DND-41 (cell line): Measurements from ENCODE around the gene SUCLG2.

ENCODE experiments used
- ATAC-seq: fragments of 200-7000 bp; cut with Tn5 transposase; 3 replicates; pipeline ENCODE4 v1.9.1; 2021; ENCODE audit warnings: low read depth; ENCODE audit not compliant: insufficient read depth
- DNase-seq: peaks from one replicate; pipeline ENCODE4 v3.0.0-alpha.2; 2020
- H2AFZ ChIP-seq: 2 replicates; pipeline ENCODE4 v1.6.0; 2012; ENCODE audit warnings: low read depth, low read length
- H3K27ac ChIP-seq: 2 replicates; pipeline ENCODE4 v1.5.1; 2012; ENCODE audit warnings: low read length, inconsistent platforms
- H3K27me3 ChIP-seq: fragments of 200-600 bp; sonication (generic); 2 replicates; pipeline ENCODE4 v1.6.0; 2012; ENCODE audit warnings: low read length, mild to moderate bottlenecking, inconsistent platforms; ENCODE audit not compliant: insufficient read depth, poor library complexity
- H3K36me3 ChIP-seq: 2 replicates; pipeline ENCODE4 v1.5.1; 2012; ENCODE audit warnings: low read length, inconsistent platforms; ENCODE audit not compliant: insufficient read depth
- H3K4me1 ChIP-seq: 2 replicates; pipeline ENCODE4 v1.5.1; 2012; ENCODE audit warnings: mild to moderate bottlenecking, low read length; ENCODE audit not compliant: insufficient read depth
- H3K4me2 ChIP-seq: 2 replicates; pipeline ENCODE4 v1.6.0; 2012; ENCODE audit warnings: mild to moderate bottlenecking, moderate library complexity, low read length, inconsistent platforms; ENCODE audit not compliant: insufficient read depth
- H3K4me3 ChIP-seq, 2 experiments: fragments of 200-600 bp in 1 of 2; shearing (Covaris generic) in 1 of 2; 2 replicates each; pipeline ENCODE4 v1.5.1; 2012 to 2016; ENCODE audit warnings: inconsistent platforms in 2 of 2, low read length in 2 of 2, mild to moderate bottlenecking in 2 of 2, low read depth in 1 of 2, moderate library complexity in 1 of 2
- H3K79me2 ChIP-seq: 2 replicates; pipeline ENCODE4 v1.6.0; 2012; ENCODE audit warnings: low read length, inconsistent platforms; ENCODE audit not compliant: insufficient read depth
- H3K9ac ChIP-seq: 2 replicates; pipeline ENCODE4 v1.6.0; 2012; ENCODE audit warnings: low read depth, mild to moderate bottlenecking, inconsistent platforms, low read length, moderate library complexity
- H3K9me3 ChIP-seq: 2 replicates; pipeline ENCODE4 v1.5.1; 2012; ENCODE audit warnings: low read length, moderate library complexity, mild to moderate bottlenecking, inconsistent platforms; ENCODE audit not compliant: insufficient read depth, severe bottlenecking
- H4K20me1 ChIP-seq: 2 replicates; pipeline ENCODE4 v1.6.0; 2012; ENCODE audit warnings: low read length; ENCODE audit not compliant: insufficient read depth
- EZH2 ChIP-seq: IDR thresholded peaks from 3 replicates; pipeline ENCODE4 v1.6.1; 2012; ENCODE audit warnings: borderline replicate concordance, low read depth, mild to moderate bottlenecking, moderate library complexity, low read length, inconsistent platforms; ENCODE audit not compliant: severe bottlenecking
- TF ChIP-seq, protein P1 (sequence below): IDR thresholded peaks from 2 replicates; pipeline ENCODE4 v1.5.1; 2012; ENCODE audit warnings: borderline replicate concordance, low read length, moderate library complexity, mild to moderate bottlenecking; ENCODE audit not compliant: poor library complexity, severe bottlenecking; ENCODE audit errors: extremely low read depth

The SUCLG2 gene

GRCh38 chr3:67382536-67382935 is 271.9 kb downstream of the SUCLG2 start:
- H3K9me3 ChIP-seq, result no peaks in the 10 kb centered on the region
- no peak overlapping the region for H3K4me3 ChIP-seq
- no peak overlapping the region for H2AFZ ChIP-seq
- no peaks in the 10 kb centered on the region for H4K20me1 ChIP-seq
- H3K36me3 ChIP-seq, result no peaks in the 10 kb centered on the region
- no peaks in the 10 kb centered on the region for H3K79me2 ChIP-seq
- no peak for TF ChIP-seq EZH2
- H3K27me3 ChIP-seq, result no peaks in the 10 kb centered on the region
- H3K27ac ChIP-seq, result no peak overlapping the region
- no peak for ATAC-seq
- no peak for DNase-seq
- H3K9ac ChIP-seq, result no peak overlapping the region
- no peaks in the 10 kb centered on the region for H3K4me1 ChIP-seq
- H3K4me2 ChIP-seq, result no peak overlapping the region

DNA sequence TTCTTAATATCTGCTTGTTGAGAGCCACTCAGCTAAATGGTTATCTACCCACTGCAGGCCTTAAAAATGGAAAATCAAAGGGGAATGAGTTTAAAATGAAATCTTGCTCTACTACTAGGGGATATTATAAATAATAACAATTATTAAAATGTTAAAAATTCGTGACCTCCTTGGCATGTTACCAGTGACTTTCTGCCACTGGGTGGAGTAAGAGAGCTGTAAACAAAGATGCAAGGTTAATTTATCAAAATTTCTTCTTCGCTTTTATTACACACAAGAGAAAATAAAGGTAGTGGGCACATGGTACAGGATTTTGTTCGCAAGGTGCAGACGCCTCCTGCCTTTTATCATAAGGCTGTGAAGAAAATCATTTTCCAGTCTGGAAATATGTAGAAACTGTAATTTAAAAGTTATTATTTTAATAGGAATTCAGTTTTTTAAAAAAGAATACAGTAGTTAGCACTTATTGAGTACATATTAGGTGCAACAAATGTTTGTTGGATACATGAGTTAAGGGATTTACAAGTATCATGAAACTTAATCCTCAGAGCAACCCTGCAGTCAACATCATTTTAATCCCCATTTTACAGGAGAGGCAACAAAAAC is 272.6 kb downstream of the SUCLG2 start:
- H3K4me1 ChIP-seq, result no peaks in the 10 kb centered on the region
- no peaks in the 10 kb centered on the region for H4K20me1 ChIP-seq
- H2AFZ ChIP-seq, result no peak overlapping the region
- no peak overlapping the region for H3K27ac ChIP-seq
- H3K27me3 ChIP-seq, result no peaks in the 10 kb centered on the region
- no peaks in the 10 kb centered on the region for H3K36me3 ChIP-seq
- ATAC-seq (0 out of 3 replicates have a peak, but pooled peaks have one; percentile 22), DNase-seq (peak; percentile 22)
- H3K4me3 ChIP-seq, result no peak overlapping the region
- TF ChIP-seq, protein P1, sequence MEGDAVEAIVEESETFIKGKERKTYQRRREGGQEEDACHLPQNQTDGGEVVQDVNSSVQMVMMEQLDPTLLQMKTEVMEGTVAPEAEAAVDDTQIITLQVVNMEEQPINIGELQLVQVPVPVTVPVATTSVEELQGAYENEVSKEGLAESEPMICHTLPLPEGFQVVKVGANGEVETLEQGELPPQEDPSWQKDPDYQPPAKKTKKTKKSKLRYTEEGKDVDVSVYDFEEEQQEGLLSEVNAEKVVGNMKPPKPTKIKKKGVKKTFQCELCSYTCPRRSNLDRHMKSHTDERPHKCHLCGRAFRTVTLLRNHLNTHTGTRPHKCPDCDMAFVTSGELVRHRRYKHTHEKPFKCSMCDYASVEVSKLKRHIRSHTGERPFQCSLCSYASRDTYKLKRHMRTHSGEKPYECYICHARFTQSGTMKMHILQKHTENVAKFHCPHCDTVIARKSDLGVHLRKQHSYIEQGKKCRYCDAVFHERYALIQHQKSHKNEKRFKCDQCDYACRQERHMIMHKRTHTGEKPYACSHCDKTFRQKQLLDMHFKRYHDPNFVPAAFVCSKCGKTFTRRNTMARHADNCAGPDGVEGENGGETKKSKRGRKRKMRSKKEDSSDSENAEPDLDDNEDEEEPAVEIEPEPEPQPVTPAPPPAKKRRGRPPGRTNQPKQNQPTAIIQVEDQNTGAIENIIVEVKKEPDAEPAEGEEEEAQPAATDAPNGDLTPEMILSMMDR, result peak; percentile 69
- no peak for TF ChIP-seq EZH2
- H3K9me3 ChIP-seq, result no peaks in the 10 kb centered on the region
- no peak overlapping the region for H3K9ac ChIP-seq
- no peak overlapping the region for H3K4me2 ChIP-seq
- H3K79me2 ChIP-seq, result no peaks in the 10 kb centered on the region

DNA sequence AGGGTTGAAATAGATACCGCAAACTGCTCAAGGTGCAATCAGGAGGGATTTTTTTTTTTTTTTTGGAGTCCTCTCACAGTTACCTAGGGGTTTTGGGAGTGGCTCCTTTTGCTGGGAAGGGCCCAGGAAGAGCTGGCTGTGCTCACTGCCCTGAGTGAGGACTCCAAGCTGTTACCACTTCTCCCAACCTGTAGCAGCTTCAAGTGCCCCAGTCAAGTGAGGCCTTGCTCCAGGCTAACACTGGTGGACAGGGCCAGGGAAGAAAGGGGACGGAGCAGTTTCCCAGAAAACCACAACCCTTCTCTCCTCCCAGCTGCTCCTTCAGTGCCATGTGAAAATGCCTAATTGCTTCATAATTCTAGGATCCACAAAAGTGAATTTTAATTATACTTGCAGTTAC is 274.3 kb downstream of the SUCLG2 start:
- Histone ChIP-seq H3K9ac (no peak overlapping the region), H3K36me3 (no peaks in the 10 kb centered on the region), H3K27me3 (no peaks in the 10 kb centered on the region), H3K9me3 (no peaks in the 10 kb centered on the region), H3K4me2 (no peak overlapping the region), H4K20me1 (no peaks in the 10 kb centered on the region), H2AFZ (no peak overlapping the region), H3K79me2 (no peaks in the 10 kb centered on the region), H3K4me1 (no peaks in the 10 kb centered on the region), H3K4me3 (no peak overlapping the region), H3K27ac (no peak overlapping the region)
- ATAC-seq (no peak), DNase-seq (no peak)
- no peak for TF ChIP-seq EZH2
- TF ChIP-seq, protein P1, result no peak

DNA sequence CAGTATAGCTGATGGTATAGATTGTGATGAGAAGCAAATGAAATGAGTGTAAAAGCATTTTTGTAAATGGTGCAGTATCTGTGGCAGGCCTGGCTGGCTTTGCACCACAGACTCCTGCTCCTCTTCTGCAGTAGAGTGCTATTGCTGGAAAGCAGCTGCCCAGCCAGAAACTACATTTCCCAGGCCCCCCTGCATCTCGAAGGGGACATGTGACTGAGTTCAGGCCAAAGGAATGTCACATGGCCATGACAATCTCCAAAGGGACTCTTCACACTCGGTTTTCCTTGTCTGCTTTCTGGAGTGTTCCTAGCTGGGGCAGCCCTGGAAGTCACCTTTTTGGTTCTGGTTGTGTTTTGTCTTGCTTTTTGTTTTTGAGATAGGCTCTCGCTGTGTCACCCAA is 277.1 kb downstream of the SUCLG2 start:
- no peaks in the 10 kb centered on the region for H3K36me3 ChIP-seq
- DNase-seq (no peak), ATAC-seq (no peak)
- TF ChIP-seq EZH2, result no peak
- H3K79me2 ChIP-seq, result no peaks in the 10 kb centered on the region
- H2AFZ ChIP-seq, result no peak overlapping the region
- H3K27me3 ChIP-seq, result no peaks in the 10 kb centered on the region
- H4K20me1 ChIP-seq, result no peaks in the 10 kb centered on the region
- H3K9me3 ChIP-seq, result no peaks in the 10 kb centered on the region
- H3K4me1 ChIP-seq, result no peaks in the 10 kb centered on the region
- H3K4me2 ChIP-seq, result no peak overlapping the region
- no peak overlapping the region for H3K27ac ChIP-seq
- no peak overlapping the region for H3K9ac ChIP-seq
- H3K4me3 ChIP-seq, result no peak overlapping the region
